ENCODE data around the gene OR5B21.

Gene OR5B21

DNA sequence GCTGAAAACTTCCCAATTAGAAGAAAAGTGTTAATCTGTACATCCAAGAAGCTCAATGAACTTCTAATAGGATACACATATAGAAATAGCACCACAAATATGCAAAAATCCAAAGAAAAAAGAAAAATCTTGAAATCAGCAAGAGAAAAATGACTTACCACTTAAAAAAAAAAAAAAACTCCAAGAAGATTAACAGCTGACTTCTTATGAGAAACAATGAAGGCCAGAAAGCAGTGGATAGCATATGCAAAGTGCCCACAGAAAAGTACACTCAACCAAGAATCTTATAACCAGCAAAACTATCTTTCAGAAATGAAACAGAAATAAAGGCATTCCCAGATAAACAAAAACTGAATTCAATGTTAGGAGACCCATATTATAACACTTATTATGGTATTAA is 36.0 kb downstream of the OR5B21 start:
- Histone ChIP-seq H3K36me3 (ENCODE audit: insufficient read depth, low read length) (no peaks in the 10 kb centered on the region), H2AFZ (ENCODE audit: low read length) (no peak overlapping the region), H3K9me2 (replicated peaks; ENCODE audit: low read depth, low read length) (no peaks in the 10 kb centered on the region), H3K4me2 (ENCODE audit: low read depth, low read length, poor library complexity, severe bottlenecking) (no peak overlapping the region), H3K4me3 (ENCODE audit: low read length, poor library complexity, severe bottlenecking) (no peak overlapping the region), H3F3A (ENCODE audit: low read depth) (no peaks in the 10 kb centered on the region), H3K4me1 (ENCODE audit: insufficient read depth, low read length, poor library complexity, severe bottlenecking) (no peaks in the 10 kb centered on the region), H4K20me1 (ENCODE audit: insufficient read depth, low read length, poor library complexity, severe bottlenecking) (no peaks in the 10 kb centered on the region), H3K79me2 (ENCODE audit: insufficient read depth, low read length) (no peaks in the 10 kb centered on the region), H3K9me3 (ENCODE audit: insufficient read depth, low read depth, low read length) (peaks cover 6% of the 10 kb centered on the region), H3K9ac (ENCODE audit: low read depth, low read length, poor library complexity, severe bottlenecking) (no peak overlapping the region), H3K27me3 (ENCODE audit: insufficient read depth, low read length, poor library complexity, severe bottlenecking) (no peaks in the 10 kb centered on the region)
- no peak for TF ChIP-seq EZH2phosphoT487 (IDR thresholded peaks at IDR 0.05; ENCODE audit: borderline replicate concordance)
- TF ChIP-seq, protein P1, sequence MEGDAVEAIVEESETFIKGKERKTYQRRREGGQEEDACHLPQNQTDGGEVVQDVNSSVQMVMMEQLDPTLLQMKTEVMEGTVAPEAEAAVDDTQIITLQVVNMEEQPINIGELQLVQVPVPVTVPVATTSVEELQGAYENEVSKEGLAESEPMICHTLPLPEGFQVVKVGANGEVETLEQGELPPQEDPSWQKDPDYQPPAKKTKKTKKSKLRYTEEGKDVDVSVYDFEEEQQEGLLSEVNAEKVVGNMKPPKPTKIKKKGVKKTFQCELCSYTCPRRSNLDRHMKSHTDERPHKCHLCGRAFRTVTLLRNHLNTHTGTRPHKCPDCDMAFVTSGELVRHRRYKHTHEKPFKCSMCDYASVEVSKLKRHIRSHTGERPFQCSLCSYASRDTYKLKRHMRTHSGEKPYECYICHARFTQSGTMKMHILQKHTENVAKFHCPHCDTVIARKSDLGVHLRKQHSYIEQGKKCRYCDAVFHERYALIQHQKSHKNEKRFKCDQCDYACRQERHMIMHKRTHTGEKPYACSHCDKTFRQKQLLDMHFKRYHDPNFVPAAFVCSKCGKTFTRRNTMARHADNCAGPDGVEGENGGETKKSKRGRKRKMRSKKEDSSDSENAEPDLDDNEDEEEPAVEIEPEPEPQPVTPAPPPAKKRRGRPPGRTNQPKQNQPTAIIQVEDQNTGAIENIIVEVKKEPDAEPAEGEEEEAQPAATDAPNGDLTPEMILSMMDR (conservative IDR thresholded peaks at IDR 0.05; ENCODE audit: low read length): no peak

DNA sequence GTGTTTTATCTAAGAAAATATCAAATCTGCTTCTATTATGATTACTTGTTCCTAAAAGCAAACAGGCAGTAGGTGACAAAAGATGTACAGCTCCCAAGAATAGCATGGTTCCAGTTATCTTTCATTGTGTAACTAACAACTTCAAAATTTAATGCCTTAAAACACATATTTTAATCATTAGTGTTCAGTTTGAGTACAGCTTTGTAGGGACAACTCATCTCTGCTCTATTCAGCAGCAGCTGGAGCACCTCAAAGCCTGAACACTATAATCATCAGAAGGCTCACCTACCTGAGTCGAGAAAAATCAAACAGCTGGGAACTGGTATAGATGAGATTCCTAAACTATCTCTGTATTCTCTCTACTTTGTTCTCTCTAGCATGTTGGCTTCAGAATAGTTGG is 41.6 kb downstream of the OR5B21 start:
- Histone ChIP-seq H3K36me3 (ENCODE audit: insufficient read depth, low read length) (no peaks in the 10 kb centered on the region), H3K9me3 (ENCODE audit: insufficient read depth, low read depth, low read length) (peaks cover under 1% of the 10 kb centered on the region; the same call in 1 of the 2 replicates), H3K4me3 (ENCODE audit: low read length, poor library complexity, severe bottlenecking) (no peak overlapping the region), H3K27me3 (ENCODE audit: insufficient read depth, low read length, poor library complexity, severe bottlenecking) (no peaks in the 10 kb centered on the region), H3K4me1 (ENCODE audit: insufficient read depth, low read length, poor library complexity, severe bottlenecking) (no peaks in the 10 kb centered on the region), H4K20me1 (ENCODE audit: insufficient read depth, low read length, poor library complexity, severe bottlenecking) (no peaks in the 10 kb centered on the region), H3K79me2 (ENCODE audit: insufficient read depth, low read length) (no peaks in the 10 kb centered on the region), H3F3A (ENCODE audit: low read depth) (no peaks in the 10 kb centered on the region), H3K4me2 (ENCODE audit: low read depth, low read length, poor library complexity, severe bottlenecking) (no peak overlapping the region), H2AFZ (ENCODE audit: low read length) (no peak overlapping the region), H3K9ac (ENCODE audit: low read depth, low read length, poor library complexity, severe bottlenecking) (no peak overlapping the region), H3K9me2 (replicated peaks; ENCODE audit: low read depth, low read length) (no peaks in the 10 kb centered on the region)
- TF ChIP-seq EZH2phosphoT487 (IDR thresholded peaks at IDR 0.05; ENCODE audit: borderline replicate concordance): no peak
- TF ChIP-seq, protein P1 (conservative IDR thresholded peaks at IDR 0.05; ENCODE audit: low read length): no peak

DNA sequence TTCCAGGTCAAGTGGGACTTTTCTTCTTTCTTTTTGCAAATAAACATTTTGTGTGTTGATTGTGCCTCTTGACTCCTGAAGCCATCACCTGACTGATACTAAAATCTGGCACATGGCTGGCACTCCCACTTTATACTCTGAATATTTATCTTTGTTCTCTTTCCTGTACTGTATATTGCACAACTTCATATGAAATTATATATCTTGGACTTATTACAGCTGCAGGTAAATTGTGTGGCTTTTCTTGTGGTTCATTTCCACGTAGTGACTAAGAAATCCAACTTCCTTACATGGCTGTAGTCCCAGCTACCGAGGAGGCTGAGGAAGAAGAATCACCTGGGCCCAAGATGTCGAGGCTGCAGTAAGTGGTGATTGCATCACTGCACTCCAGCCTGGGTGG is 42.2 kb downstream of the OR5B21 start:
- no peaks in the 10 kb centered on the region for H3K9me3 ChIP-seq (ENCODE audit: insufficient read depth, low read depth, low read length)
- H3F3A ChIP-seq (ENCODE audit: low read depth): no peaks in the 10 kb centered on the region
- H4K20me1 ChIP-seq (ENCODE audit: insufficient read depth, low read length, poor library complexity, severe bottlenecking): no peaks in the 10 kb centered on the region
- H3K4me1 ChIP-seq (ENCODE audit: insufficient read depth, low read length, poor library complexity, severe bottlenecking): no peaks in the 10 kb centered on the region
- H3K9me2 ChIP-seq (replicated peaks; ENCODE audit: low read depth, low read length): no peaks in the 10 kb centered on the region
- H3K4me2 ChIP-seq (ENCODE audit: low read depth, low read length, poor library complexity, severe bottlenecking): no peak overlapping the region
- H3K27me3 ChIP-seq (ENCODE audit: insufficient read depth, low read length, poor library complexity, severe bottlenecking): no peaks in the 10 kb centered on the region
- TF ChIP-seq EZH2phosphoT487 (IDR thresholded peaks at IDR 0.05; ENCODE audit: borderline replicate concordance): no peak
- TF ChIP-seq, protein P1 (conservative IDR thresholded peaks at IDR 0.05; ENCODE audit: low read length): no peak
- H3K4me3 ChIP-seq (ENCODE audit: low read length, poor library complexity, severe bottlenecking): no peak overlapping the region
- H3K79me2 ChIP-seq (ENCODE audit: insufficient read depth, low read length): no peaks in the 10 kb centered on the region
- no peak overlapping the region for H3K9ac ChIP-seq (ENCODE audit: low read depth, low read length, poor library complexity, severe bottlenecking)
- no peak overlapping the region for H2AFZ ChIP-seq (ENCODE audit: low read length)
- no peaks in the 10 kb centered on the region for H3K36me3 ChIP-seq (ENCODE audit: insufficient read depth, low read length)
